GM21576 (cell line): ENCODE measurements around the gene CENPL.
"Not testable (repeated sequence)": the region's sequence is repeated elsewhere in the genome, so short reads cannot be mapped to it uniquely, and the experiment has no call there.

ENCODE experiments used
- ATAC-seq: cut with Tn5 transposase; IDR thresholded peaks from one replicate; pipeline ENCODE4 v1.9.1; 2021; ENCODE audit warnings: mild to moderate bottlenecking, moderate library complexity; ENCODE audit not compliant: unreplicated experiment

The CENPL gene

GRCh38 chr1:173824315-173825081, at the start of gene CENPL, which contains the start of gene DARS2:
TSS of gene CENPL (minus strand) at chr1:173824883. CDS start at chr1:173811299, 13,584 bp downstream.
TSS of gene DARS2 (plus strand) at chr1:173824673. CDS start at chr1:173825230, 557 bp downstream.
- ATAC-seq, result peak; percentile 78

- no peak for ATAC-seq
Measured at GRCh38 chr1:173871500-173871899, 46.8 kb upstream of the CENPL start.

GRCh38 chr1:173871091-173871490, 46.4 kb upstream of the CENPL start:
- ATAC-seq, result no peak

- no peak for ATAC-seq
Measured at GRCh38 chr1:173870252-173871075, 45.8 kb upstream of the CENPL start.

GRCh38 chr1:173869021-173869359, 44.3 kb upstream of the CENPL start:
- ATAC-seq, result no peak

GRCh38 chr1:173868266-173869020, 43.8 kb upstream of the CENPL start, which contains the start of gene ZBTB37:
TSS of gene ZBTB37 (plus strand) at chr1:173868380. CDS start at chr1:173870226, 1,846 bp downstream.
- ATAC-seq, result peak; percentile 54

GRCh38 chr1:173867753-173868265, 43.1 kb upstream of the CENPL start, which contains the start of gene GAS5:
TSS of gene GAS5 (minus strand) at chr1:173867989.
- peak; percentile 66 for ATAC-seq

GRCh38 chr1:173867141-173867752, 42.6 kb upstream of the CENPL start:
- ATAC-seq, result no peak

GRCh38 chr1:173866413-173867115, 41.9 kb upstream of the CENPL start:
- ATAC-seq, result no peak

GRCh38 chr1:173865468-173866164, 40.9 kb upstream of the CENPL start:
- ATAC-seq, result no peak

GRCh38 chr1:173864179-173864867, 39.6 kb upstream of the CENPL start:
- ATAC-seq, result no peak

- ATAC-seq, result no peak
Measured at GRCh38 chr1:173863224-173864161, 38.8 kb upstream of the CENPL start.

- no peak for ATAC-seq
Measured at GRCh38 chr1:173862769-173863223, 38.1 kb upstream of the CENPL start.

GRCh38 chr1:173862146-173862768, 37.6 kb upstream of the CENPL start:
- ATAC-seq, result not testable (repeated sequence)

GRCh38 chr1:173861731-173862145, 37.1 kb upstream of the CENPL start:
- ATAC-seq, result no peak

GRCh38 chr1:173860065-173860464, 35.4 kb upstream of the CENPL start:
- no peak for ATAC-seq

GRCh38 chr1:173859547-173859946, 34.9 kb upstream of the CENPL start:
- not testable (repeated sequence) for ATAC-seq
